ENCODE data around the gene SETDB1.
"Not testable (repeated sequence)": the region's sequence is repeated elsewhere in the genome, so short reads cannot be mapped to it uniquely, and the experiment has no call there.

The SETDB1 gene

GRCh38 chr1:150926097-150926741 is at the start of gene SETDB1:
TSS of gene SETDB1 (plus strand) at chr1:150926363. CDS start at chr1:150927715, 1,352 bp downstream.
- Histone ChIP-seq H3K36me3 (ENCODE audit: insufficient read depth, low read length) (peaks cover 25% of the 10 kb centered on the region), H3K4me3 (ENCODE audit: low read depth in 1 of 2, low read length in 2 of 2) (peak within 1 kb of the TSS; percentile 90 to 93), H3K27ac (ENCODE audit: low read depth, low read length) (peak within 1 kb of the TSS; percentile 99), H3K4me1 (ENCODE audit: insufficient read depth, low read length) (peaks cover 14% of the 10 kb centered on the region), H3K9ac (ENCODE audit: low read length) (peak within 1 kb of the TSS; percentile 78), H3K27me3 (ENCODE audit: control insufficient read depth in 1 of 2, insufficient read depth in 2 of 2, low read length in 2 of 2) (no peaks in the 10 kb centered on the region), H3K9me3 (ENCODE audit: low read length) (no peaks in the 10 kb centered on the region)

GRCh38 chr1:150878931-150879330 is 47.2 kb upstream of the SETDB1 start:
- not testable (repeated sequence) for H3K36me3 ChIP-seq (ENCODE audit: insufficient read depth, low read length); H3K27ac ChIP-seq (ENCODE audit: low read depth, low read length); H3K9ac ChIP-seq (ENCODE audit: low read length); H3K27me3 ChIP-seq (ENCODE audit: control insufficient read depth in 1 of 2, insufficient read depth in 2 of 2, low read length in 2 of 2); H3K9me3 ChIP-seq (ENCODE audit: low read length); H3K4me3 ChIP-seq (ENCODE audit: low read depth in 1 of 2, low read length in 2 of 2)
- peaks cover 11% of the 10 kb centered on the region for H3K4me1 ChIP-seq (ENCODE audit: insufficient read depth, low read length)

GRCh38 chr1:150881331-150882070 is 44.7 kb upstream of the SETDB1 start:
- no peak overlapping the region for H3K27ac ChIP-seq (ENCODE audit: low read depth, low read length)
- H3K4me3 ChIP-seq (ENCODE audit: low read depth in 1 of 2, low read length in 2 of 2): no peak overlapping the region
- H3K4me1 ChIP-seq (ENCODE audit: insufficient read depth, low read length): no peaks in the 10 kb centered on the region
- no peaks in the 10 kb centered on the region for H3K27me3 ChIP-seq (ENCODE audit: control insufficient read depth in 1 of 2, insufficient read depth in 2 of 2, low read length in 2 of 2)
- no peaks in the 10 kb centered on the region for H3K36me3 ChIP-seq (ENCODE audit: insufficient read depth, low read length)
- no peak overlapping the region for H3K9ac ChIP-seq (ENCODE audit: low read length)
- H3K9me3 ChIP-seq (ENCODE audit: low read length): no peaks in the 10 kb centered on the region

GRCh38 chr1:150883121-150883520 is 43.0 kb upstream of the SETDB1 start:
- H3K27ac ChIP-seq (ENCODE audit: low read depth, low read length); H3K4me1 ChIP-seq (ENCODE audit: insufficient read depth, low read length); H3K9me3 ChIP-seq (ENCODE audit: low read length); H3K9ac ChIP-seq (ENCODE audit: low read length); H3K4me3 ChIP-seq (ENCODE audit: low read depth in 1 of 2, low read length in 2 of 2); H3K27me3 ChIP-seq (ENCODE audit: control insufficient read depth in 1 of 2, insufficient read depth in 2 of 2, low read length in 2 of 2); H3K36me3 ChIP-seq (ENCODE audit: insufficient read depth, low read length): not testable (repeated sequence)

- Histone ChIP-seq H3K4me3 (ENCODE audit: low read depth in 1 of 2, low read length in 2 of 2) (no peak within 1 kb of the TSS), H3K36me3 (ENCODE audit: insufficient read depth, low read length) (no peaks in the 10 kb centered on the region), H3K27ac (ENCODE audit: low read depth, low read length) (no peak within 1 kb of the TSS), H3K4me1 (ENCODE audit: insufficient read depth, low read length) (no peaks in the 10 kb centered on the region), H3K9me3 (ENCODE audit: low read length) (no peaks in the 10 kb centered on the region), H3K27me3 (ENCODE audit: control insufficient read depth in 1 of 2, insufficient read depth in 2 of 2, low read length in 2 of 2) (no peaks in the 10 kb centered on the region), H3K9ac (ENCODE audit: low read length) (no peak within 1 kb of the TSS)
Observed at GRCh38 chr1:150887018-150887417, 39.1 kb upstream of the SETDB1 start, which contains the start of gene CTXND2. TSS of gene CTXND2 (plus strand) at chr1:150887136. CDS start at chr1:150912315, 25,179 bp downstream.

GRCh38 chr1:150888727-150889126 is 37.4 kb upstream of the SETDB1 start:
- no peak overlapping the region for H3K27ac ChIP-seq (ENCODE audit: low read depth, low read length)
- no peaks in the 10 kb centered on the region for H3K4me1 ChIP-seq (ENCODE audit: insufficient read depth, low read length)
- no peaks in the 10 kb centered on the region for H3K36me3 ChIP-seq (ENCODE audit: insufficient read depth, low read length)
- no peaks in the 10 kb centered on the region for H3K27me3 ChIP-seq (ENCODE audit: control insufficient read depth in 1 of 2, insufficient read depth in 2 of 2, low read length in 2 of 2)
- no peak overlapping the region for H3K4me3 ChIP-seq (ENCODE audit: low read depth in 1 of 2, low read length in 2 of 2)
- H3K9ac ChIP-seq (ENCODE audit: low read length): no peak overlapping the region
- no peaks in the 10 kb centered on the region for H3K9me3 ChIP-seq (ENCODE audit: low read length)

GRCh38 chr1:150890033-150890416 is 36.1 kb upstream of the SETDB1 start:
- Histone ChIP-seq H3K27me3 (ENCODE audit: control insufficient read depth in 1 of 2, insufficient read depth in 2 of 2, low read length in 2 of 2) (no peaks in the 10 kb centered on the region), H3K36me3 (ENCODE audit: insufficient read depth, low read length) (no peaks in the 10 kb centered on the region), H3K4me3 (ENCODE audit: low read depth in 1 of 2, low read length in 2 of 2) (no peak overlapping the region), H3K9me3 (ENCODE audit: low read length) (no peaks in the 10 kb centered on the region), H3K4me1 (ENCODE audit: insufficient read depth, low read length) (no peaks in the 10 kb centered on the region), H3K9ac (ENCODE audit: low read length) (no peak overlapping the region), H3K27ac (ENCODE audit: low read depth, low read length) (no peak overlapping the region)

GRCh38 chr1:150893336-150893913 is 32.7 kb upstream of the SETDB1 start:
- Histone ChIP-seq H3K9ac (ENCODE audit: low read length) (no peak overlapping the region), H3K4me1 (ENCODE audit: insufficient read depth, low read length) (no peaks in the 10 kb centered on the region), H3K27ac (ENCODE audit: low read depth, low read length) (no peak overlapping the region), H3K4me3 (ENCODE audit: low read depth in 1 of 2, low read length in 2 of 2) (no peak overlapping the region), H3K27me3 (ENCODE audit: control insufficient read depth in 1 of 2, insufficient read depth in 2 of 2, low read length in 2 of 2) (no peaks in the 10 kb centered on the region), H3K9me3 (ENCODE audit: low read length) (no peaks in the 10 kb centered on the region), H3K36me3 (ENCODE audit: insufficient read depth, low read length) (no peaks in the 10 kb centered on the region)

- H3K4me3 ChIP-seq (ENCODE audit: low read depth in 1 of 2, low read length in 2 of 2): no peak overlapping the region
- H3K9ac ChIP-seq (ENCODE audit: low read length): no peak overlapping the region
- H3K27ac ChIP-seq (ENCODE audit: low read depth, low read length): no peak overlapping the region
Observed at GRCh38 chr1:150895618-150896017, 30.5 kb upstream of the SETDB1 start.

GRCh38 chr1:150899795-150900194 is 26.4 kb upstream of the SETDB1 start:
- H3K9me3 ChIP-seq (ENCODE audit: low read length); H3K27ac ChIP-seq (ENCODE audit: low read depth, low read length); H3K27me3 ChIP-seq (ENCODE audit: control insufficient read depth in 1 of 2, insufficient read depth in 2 of 2, low read length in 2 of 2); H3K36me3 ChIP-seq (ENCODE audit: insufficient read depth, low read length); H3K4me1 ChIP-seq (ENCODE audit: insufficient read depth, low read length); H3K9ac ChIP-seq (ENCODE audit: low read length); H3K4me3 ChIP-seq (ENCODE audit: low read depth in 1 of 2, low read length in 2 of 2): not testable (repeated sequence)

More at GRCh38 chr1:150895618-150896017, 30.5 kb upstream of the SETDB1 start:
- H3K36me3 ChIP-seq (ENCODE audit: insufficient read depth, low read length): no peaks in the 10 kb centered on the region
- H3K4me1 ChIP-seq (ENCODE audit: insufficient read depth, low read length): no peaks in the 10 kb centered on the region
- no peaks in the 10 kb centered on the region for H3K9me3 ChIP-seq (ENCODE audit: low read length)
- H3K27me3 ChIP-seq (ENCODE audit: control insufficient read depth in 1 of 2, insufficient read depth in 2 of 2, low read length in 2 of 2): no peaks in the 10 kb centered on the region

GRCh38 chr1:150902346-150902745 is 23.8 kb upstream of the SETDB1 start:
- no peaks in the 10 kb centered on the region for H3K27me3 ChIP-seq (ENCODE audit: control insufficient read depth in 1 of 2, insufficient read depth in 2 of 2, low read length in 2 of 2)
- H3K36me3 ChIP-seq (ENCODE audit: insufficient read depth, low read length): no peaks in the 10 kb centered on the region
- no peak overlapping the region for H3K9ac ChIP-seq (ENCODE audit: low read length)
- H3K4me1 ChIP-seq (ENCODE audit: insufficient read depth, low read length): no peaks in the 10 kb centered on the region
- H3K9me3 ChIP-seq (ENCODE audit: low read length): no peaks in the 10 kb centered on the region
- no peak overlapping the region for H3K4me3 ChIP-seq (ENCODE audit: low read depth in 1 of 2, low read length in 2 of 2)
- H3K27ac ChIP-seq (ENCODE audit: low read depth, low read length): no peak overlapping the region
